ENCODE measurements around the gene SUSD3. TPM values are rescaled to one million over a fixed set of nuclear protein-coding genes. Genes with fewer than 3 reads are reported as not detected.

The SUSD3 gene
- total and polyA plus RNA-seq, 10 of the 15 experiments (the other 5 are each of a cell fraction or from before 2014, with no cell fraction given) = 2.5 to 92.0 (median 31.1) TPM

DNA sequence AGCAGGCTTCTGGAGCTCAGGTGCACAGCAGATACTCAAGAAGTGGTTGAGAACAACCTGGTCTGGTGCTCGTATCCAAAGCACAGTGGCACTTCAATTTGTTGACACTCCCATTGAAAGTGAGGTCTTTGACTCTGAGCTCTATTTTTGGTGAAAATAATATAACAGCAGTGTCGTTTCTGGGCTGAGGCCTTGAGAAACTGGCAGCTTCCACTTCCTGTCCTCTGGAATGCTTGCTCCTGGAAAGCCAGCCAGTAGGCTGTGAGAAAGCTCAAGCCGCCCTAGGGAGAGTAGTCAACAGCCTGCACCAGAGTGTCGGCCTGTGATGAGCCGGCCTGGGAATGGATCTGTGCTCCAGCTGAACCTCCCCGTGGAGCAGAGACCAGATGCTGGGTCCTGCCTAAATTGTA is 6.8 kb upstream of the SUSD3 start:
- intact Hi-C loops (cut with micrococcal nuclease; ENCODE audit: unreplicated experiment) = no loop called here

More for the DNA sequence above, 6.8 kb upstream of the SUSD3 start:
- Histone ChIP-seq H3K27ac (ENCODE audit: control insufficient read depth, insufficient read depth) (no peak overlapping the region), H3K79me2 (ENCODE audit: control insufficient read depth, insufficient read depth, low read length) (no peaks in the 10 kb centered on the region), H4K20me1 (ENCODE audit: control insufficient read depth, insufficient read depth) (no peaks in the 10 kb centered on the region), H2AFZ (ENCODE audit: control insufficient read depth, low read depth, low read length) (no peak overlapping the region), H3K4me2 (ENCODE audit: control insufficient read depth, insufficient read depth) (no peak overlapping the region), H3K9ac (ENCODE audit: control insufficient read depth, insufficient read depth, low read length) (no peak overlapping the region), H3K36me3 (ENCODE audit: control insufficient read depth in 2 of 2, insufficient read depth in 2 of 2, low read length in 1 of 2) (no peaks in the 10 kb centered on the region), H3K27me3 (replicated peaks in 1 of 2; ENCODE audit: control insufficient read depth in 2 of 2, insufficient read depth in 2 of 2, low read length in 1 of 2) (no peaks in the 10 kb centered on the region; a peak in 1 of 4 replicates), H3K4me1 (ENCODE audit: control insufficient read depth, insufficient read depth, low read length) (no peaks in the 10 kb centered on the region), H3K9me3 (replicated peaks; ENCODE audit: control insufficient read depth, insufficient read depth, low read length) (no peaks in the 10 kb centered on the region), H3K4me3 (no peak overlapping the region)
- 43% methylated on average over 6 of the region's 6 CpGs for WGBS (ENCODE audit: insufficient coverage, insufficient replicate concordance, low lambda C conversion rate, missing lambda C conversion rate)
- ChIA-PET POLR2A (interaction anchor here (1.0 kb wide), 1 partner anchor 9 kb away, joined by 5 read pairs; no protein-coding TSS in a partner anchor), CTCF (no interaction called here), SMC1A (ENCODE audit: uncharacterized antibody, unreplicated experiment) (interaction anchor here (2.8 kb wide), 1 partner anchor 9 kb away, joined by 7 read pairs; no protein-coding TSS in a partner anchor), RAD21 (ENCODE audit: unreplicated experiment) (interaction anchor here (2.1 kb wide), 1 partner anchor 49 kb away, joined by 5 read pairs; no protein-coding TSS in a partner anchor)
- DNase-seq (ENCODE audit: low read depth, low spot score) (no peak), ATAC-seq (no peak), FAIRE-seq (no peak)
- no TSS peak for BruUV-seq (replicated peaks)
- in situ Hi-C loops (cut with MboI) = no loop called here
- TF ChIP-seq RFX5 (IDR thresholded peaks at IDR 0.05; ENCODE audit: low read depth, low read length) = no peak
- no peak for TF ChIP-seq HDAC6 (IDR thresholded peaks at IDR 0.05; ENCODE audit: unreplicated experiment)
- TF ChIP-seq ZBED1 (IDR thresholded peaks at IDR 0.05; ENCODE audit: borderline replicate concordance) = no peak
- TF ChIP-seq CREB1 (IDR thresholded peaks at IDR 0.05; ENCODE audit: low read depth) = no peak
- TF ChIP-seq JUNB (IDR thresholded peaks at IDR 0.05) = no peak
- TF ChIP-seq, protein P1, sequence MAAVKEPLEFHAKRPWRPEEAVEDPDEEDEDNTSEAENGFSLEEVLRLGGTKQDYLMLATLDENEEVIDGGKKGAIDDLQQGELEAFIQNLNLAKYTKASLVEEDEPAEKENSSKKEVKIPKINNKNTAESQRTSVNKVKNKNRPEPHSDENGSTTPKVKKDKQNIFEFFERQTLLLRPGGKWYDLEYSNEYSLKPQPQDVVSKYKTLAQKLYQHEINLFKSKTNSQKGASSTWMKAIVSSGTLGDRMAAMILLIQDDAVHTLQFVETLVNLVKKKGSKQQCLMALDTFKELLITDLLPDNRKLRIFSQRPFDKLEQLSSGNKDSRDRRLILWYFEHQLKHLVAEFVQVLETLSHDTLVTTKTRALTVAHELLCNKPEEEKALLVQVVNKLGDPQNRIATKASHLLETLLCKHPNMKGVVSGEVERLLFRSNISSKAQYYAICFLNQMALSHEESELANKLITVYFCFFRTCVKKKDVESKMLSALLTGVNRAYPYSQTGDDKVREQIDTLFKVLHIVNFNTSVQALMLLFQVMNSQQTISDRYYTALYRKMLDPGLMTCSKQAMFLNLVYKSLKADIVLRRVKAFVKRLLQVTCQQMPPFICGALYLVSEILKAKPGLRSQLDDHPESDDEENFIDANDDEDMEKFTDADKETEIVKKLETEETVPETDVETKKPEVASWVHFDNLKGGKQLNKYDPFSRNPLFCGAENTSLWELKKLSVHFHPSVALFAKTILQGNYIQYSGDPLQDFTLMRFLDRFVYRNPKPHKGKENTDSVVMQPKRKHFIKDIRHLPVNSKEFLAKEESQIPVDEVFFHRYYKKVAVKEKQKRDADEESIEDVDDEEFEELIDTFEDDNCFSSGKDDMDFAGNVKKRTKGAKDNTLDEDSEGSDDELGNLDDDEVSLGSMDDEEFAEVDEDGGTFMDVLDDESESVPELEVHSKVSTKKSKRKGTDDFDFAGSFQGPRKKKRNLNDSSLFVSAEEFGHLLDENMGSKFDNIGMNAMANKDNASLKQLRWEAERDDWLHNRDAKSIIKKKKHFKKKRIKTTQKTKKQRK (IDR thresholded peaks at IDR 0.05; ENCODE audit: low read depth, low read length) = no peak
- no peak for TF ChIP-seq LARP7 (IDR thresholded peaks at IDR 0.05)
- TF ChIP-seq POLR2A (IDR thresholded peaks at IDR 0.05; ENCODE audit: low read depth, low read length) = no peak
- TF ChIP-seq IKZF2 (IDR thresholded peaks at IDR 0.05) = no peak
- TF ChIP-seq RCOR1 (conservative IDR thresholded peaks at IDR 0.05; ENCODE audit: low read depth, low read length) = no peak
- TF ChIP-seq, protein P2, sequence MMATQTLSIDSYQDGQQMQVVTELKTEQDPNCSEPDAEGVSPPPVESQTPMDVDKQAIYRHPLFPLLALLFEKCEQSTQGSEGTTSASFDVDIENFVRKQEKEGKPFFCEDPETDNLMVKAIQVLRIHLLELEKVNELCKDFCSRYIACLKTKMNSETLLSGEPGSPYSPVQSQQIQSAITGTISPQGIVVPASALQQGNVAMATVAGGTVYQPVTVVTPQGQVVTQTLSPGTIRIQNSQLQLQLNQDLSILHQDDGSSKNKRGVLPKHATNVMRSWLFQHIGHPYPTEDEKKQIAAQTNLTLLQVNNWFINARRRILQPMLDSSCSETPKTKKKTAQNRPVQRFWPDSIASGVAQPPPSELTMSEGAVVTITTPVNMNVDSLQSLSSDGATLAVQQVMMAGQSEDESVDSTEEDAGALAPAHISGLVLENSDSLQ (IDR thresholded peaks at IDR 0.05) = no peak
- no peak for TF ChIP-seq ESRRA (IDR thresholded peaks at IDR 0.05; ENCODE audit: low read length)
